ENCODE results near the gene NIF3L1. TPM values are rescaled to one million over a fixed set of nuclear protein-coding genes. Genes with fewer than 3 reads are reported as not detected.

NIF3L1 gene
- total and polyA plus RNA-seq, 2 of the 13 experiments (the other 11 are each of a cell fraction or from before 2014, with no cell fraction given), result 67.9 to 75.2 TPM

GRCh38 chr2:200888704-200889625, at the start of gene NIF3L1, which contains the start of gene PPIL3 (continued):
- TF ChIP-seq ZBTB4 (CRISPR knock-in tag; IDR thresholded peaks at IDR 0.05; ENCODE audit: borderline replicate concordance) (peak; percentile 53; the same call in 1 of the 2 replicates), TAF15 (IDR thresholded peaks at IDR 0.05; ENCODE audit: low read depth, low read length, poor library complexity, severe bottlenecking) (no peak), RERE (CRISPR knock-in tag; IDR thresholded peaks at IDR 0.05; ENCODE audit: low read depth) (0 out of 2 replicates have a peak, but pooled peaks have one; percentile 45), ZNF235 (CRISPR knock-in tag; IDR thresholded peaks at IDR 0.05; ENCODE audit: borderline replicate concordance) (no peak), ZC3H4 (CRISPR knock-in tag; IDR thresholded peaks at IDR 0.05; ENCODE audit: borderline replicate concordance) (0 out of 2 replicates have a peak, but pooled peaks have one; percentile 20), TFAP4 (IDR thresholded peaks at IDR 0.05; ENCODE audit: borderline replicate concordance, low read depth) (peak; percentile 66; the same call in 1 of the 2 replicates), ZNF616 (CRISPR knock-in tag; IDR thresholded peaks at IDR 0.05; ENCODE audit: low read depth) (0 out of 2 replicates have a peak, but pooled peaks have one; percentile 28), BORCS8-MEF2B (CRISPR knock-in tag; IDR thresholded peaks at IDR 0.05) (peak; percentile 57; the same call in 1 of the 2 replicates), SIN3B (IDR thresholded peaks at IDR 0.05; ENCODE audit: low read length) (peak; percentile 95), GATAD2A (CRISPR knock-in tag; IDR thresholded peaks at IDR 0.05) (peak; percentile 85), ARID3A (IDR thresholded peaks at IDR 0.05; ENCODE audit: low read depth, low read length) (peak; percentile 96), ZNF574 (CRISPR knock-in tag; IDR thresholded peaks at IDR 0.05) (peak; percentile 96)
